Measurements from ENCODE around the gene REELD1.
A peak's percentile ranks its signal among the peaks of the same experiment; 100 is the strongest.

REELD1 gene

DNA sequence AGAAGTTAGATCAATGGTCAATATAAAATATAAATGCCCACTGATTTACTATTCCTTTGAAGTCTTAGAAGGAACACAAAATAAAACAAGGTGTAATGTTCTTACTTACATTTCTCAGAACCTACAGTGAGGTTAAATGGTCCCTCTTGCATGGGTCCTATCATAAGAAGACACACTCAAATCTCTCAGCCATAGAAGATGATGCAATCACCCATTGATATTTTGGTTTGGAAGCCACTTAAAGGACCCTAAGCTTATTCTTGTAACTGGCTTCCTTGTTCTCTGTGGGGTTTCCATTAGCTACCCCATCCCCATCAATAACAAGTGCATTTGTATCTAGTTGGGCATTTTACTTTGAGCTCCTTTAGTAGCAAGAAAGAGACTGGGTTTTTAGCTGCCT, 15.1 kb downstream of the REELD1 start:
- DNase-seq, result no peak

DNA sequence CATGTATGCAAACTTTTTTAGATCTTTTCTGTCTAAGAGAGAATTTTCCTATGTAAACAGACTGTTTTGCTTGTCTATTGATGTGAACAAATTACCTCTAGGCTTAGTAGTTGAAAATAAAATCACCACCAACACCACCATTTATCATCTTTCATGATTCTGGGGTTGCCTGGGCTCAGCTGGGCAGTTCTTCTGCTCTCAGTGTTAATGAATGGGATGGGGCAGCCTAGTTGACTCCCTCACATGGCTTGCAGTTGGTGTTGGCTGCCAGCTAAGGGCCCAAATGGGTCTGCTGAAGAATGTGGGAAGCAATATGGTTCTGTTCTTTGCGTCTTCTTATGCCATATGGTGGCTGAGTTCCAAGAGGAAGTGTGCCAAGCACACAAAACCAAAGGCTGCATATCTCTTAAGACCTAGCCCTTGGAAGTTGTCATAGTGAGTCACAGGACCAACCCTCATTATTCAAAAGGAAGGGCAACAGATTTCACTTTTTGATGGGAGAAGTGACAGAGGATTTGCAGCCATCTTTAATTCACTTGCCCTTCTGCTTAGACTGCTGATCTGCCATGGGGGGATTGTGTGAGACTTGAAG, 17.9 kb downstream of the REELD1 start:
- no peak for DNase-seq

DNA sequence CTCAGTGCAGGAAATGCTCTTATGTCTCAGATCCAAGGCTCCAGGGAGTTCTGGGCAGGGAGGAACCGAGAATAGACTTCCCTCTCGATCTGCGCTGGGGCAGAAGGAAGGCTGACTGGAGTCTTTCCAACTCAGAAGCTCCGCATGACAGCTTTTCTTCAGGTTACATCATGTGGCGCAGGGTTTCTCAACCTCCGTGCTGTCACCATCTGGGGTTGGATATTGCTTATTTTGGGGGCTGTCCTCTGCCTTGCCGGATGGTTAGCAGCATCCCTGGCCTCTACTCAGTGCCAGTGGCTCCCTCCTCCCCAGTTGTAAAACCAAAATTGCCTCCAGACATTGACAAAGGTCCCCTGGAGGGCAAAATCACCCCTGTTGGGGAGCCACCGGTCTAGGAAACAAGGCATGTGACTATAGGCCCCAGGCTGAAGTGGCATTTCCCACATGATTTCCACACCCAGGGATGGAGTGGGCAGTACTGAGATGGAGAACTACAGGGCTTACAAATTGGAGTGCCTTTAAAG, 21.4 kb downstream of the REELD1 start:
- no peak for DNase-seq

DNA sequence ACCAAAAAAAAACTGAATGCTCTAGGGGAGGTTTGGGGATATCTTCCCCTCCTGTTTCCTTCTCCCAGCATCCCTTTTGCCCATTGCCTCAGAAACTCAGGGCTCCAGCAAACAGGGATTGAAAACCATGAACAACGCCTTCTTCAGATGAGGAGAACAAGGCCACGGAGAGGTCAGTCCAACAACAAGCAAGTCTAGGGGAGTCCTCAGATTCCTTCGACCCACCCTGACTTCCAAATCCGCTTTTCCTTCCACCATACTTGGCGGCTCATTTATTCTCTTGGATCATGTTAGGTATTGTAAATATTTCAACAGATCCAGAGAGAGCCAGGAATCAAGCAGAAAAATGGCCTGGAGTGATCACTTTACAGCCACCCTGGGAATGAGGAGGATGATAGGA, 21.9 kb downstream of the REELD1 start:
- no peak for DNase-seq

DNA sequence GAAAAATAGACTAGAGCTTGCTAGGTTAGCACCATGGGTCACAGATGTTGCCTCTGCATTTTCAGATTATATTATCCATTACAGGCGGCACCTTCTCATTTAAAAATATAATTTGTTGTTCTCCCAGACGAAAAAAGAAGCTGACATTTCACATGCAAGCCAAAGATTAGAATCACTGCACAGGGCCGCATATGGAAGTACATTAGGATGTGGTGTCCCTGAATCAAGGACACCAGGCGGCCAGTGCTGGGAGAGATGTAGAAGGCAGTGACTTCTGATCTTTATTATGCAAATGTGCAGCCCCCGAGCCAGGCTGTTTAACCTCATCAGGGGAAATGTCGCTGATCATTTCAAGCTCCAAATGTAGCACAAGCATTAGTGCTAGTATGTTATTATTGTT, 22.8 kb downstream of the REELD1 start:
- DNase-seq, result no peak

DNA sequence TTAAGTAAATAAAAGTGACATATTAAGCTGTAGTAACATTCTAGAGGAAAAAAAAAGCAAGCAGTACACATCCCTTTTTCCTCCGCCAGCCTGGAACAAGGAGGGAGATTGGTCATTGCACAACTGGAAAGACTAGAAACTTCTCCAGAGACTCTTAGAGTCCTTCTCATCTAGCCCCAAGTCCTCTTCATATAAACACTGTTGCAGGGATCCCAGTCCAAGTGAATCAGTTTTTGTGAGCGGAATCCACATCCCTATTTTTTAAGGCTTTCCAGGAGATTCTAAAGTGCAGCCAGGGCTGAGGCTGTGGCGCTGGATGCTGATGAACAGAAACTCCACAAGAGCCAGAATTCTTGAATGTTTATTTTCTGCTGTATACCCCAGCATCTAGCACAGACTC, 23.8 kb downstream of the REELD1 start:
- no peak for DNase-seq

DNA sequence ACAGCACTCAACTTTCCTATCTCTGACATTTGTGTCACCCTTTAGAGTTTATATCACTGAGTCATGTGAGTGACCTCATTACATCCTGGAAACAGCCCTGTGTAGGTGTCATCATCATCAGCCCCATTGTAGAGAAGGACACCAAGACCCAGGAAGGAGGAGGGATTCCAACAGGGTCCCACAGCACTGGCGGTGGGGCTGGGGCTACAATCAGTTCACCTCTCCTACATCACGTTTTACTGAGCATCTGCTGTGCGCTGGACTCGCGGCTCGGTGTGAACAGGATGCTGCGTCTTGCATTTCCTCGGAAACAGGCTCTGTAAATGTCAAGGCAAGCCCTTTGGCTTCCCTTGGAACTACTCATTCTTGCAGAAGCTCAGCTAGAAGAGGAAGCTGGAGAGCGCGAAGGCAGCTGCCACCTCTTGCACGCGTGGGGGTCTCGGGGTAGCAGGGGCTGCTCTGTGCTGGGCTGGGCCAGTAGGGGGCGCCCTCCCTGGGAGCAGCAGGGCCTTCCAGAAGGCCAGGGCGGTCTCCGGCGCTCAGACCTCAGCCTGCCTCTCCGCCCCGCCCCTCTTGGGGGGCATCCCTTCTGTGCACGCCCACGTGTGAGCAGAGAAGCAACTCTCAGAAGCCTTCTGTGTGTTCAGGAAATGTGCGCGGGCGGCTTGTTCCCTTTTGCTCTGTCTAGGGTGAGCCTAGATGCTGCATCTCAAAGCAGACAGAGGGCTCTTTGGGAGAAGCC, 29.0 kb downstream of the REELD1 start:
- DNase-seq, result peak; percentile 65 to 72

DNA sequence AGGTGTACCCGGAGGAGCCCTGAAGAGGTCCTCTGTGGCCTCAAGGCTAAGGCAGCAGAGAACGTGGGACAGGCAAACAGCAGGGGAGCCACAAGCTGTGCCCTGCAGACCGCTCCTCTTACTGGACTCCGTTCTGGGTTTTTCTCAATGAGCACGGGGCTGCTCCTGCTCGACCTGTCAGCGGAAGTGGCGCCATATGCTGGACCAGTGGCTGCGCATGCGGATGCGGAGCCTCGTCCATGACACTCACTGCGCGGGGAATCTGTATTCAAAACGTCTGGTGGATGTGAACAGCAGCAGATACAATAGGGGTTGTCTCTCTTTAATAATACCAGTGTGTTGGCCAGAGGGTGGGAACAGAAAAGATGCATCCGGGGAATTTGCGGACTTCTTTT, 29.5 kb downstream of the REELD1 start:
- no peak for DNase-seq

DNA sequence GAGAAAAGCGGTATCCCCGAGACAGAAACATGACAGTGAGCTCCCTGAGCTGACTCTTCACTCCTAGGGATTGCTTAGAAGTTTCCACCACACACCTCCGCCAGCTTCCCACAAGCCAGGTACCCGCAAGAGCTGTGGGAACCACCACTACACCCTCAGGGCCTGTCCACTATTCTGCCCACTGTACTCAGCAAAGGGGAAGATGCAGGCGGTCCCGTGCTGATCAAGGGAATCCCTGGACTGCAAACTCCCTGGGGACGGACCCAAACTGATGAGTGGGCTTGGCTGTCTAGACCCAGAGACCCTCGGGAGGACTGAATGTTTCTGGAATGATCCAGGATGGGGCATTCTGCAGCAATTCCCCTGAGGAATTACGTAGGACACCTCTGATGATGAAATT, 30.2 kb downstream of the REELD1 start:
- no peak for DNase-seq

DNA sequence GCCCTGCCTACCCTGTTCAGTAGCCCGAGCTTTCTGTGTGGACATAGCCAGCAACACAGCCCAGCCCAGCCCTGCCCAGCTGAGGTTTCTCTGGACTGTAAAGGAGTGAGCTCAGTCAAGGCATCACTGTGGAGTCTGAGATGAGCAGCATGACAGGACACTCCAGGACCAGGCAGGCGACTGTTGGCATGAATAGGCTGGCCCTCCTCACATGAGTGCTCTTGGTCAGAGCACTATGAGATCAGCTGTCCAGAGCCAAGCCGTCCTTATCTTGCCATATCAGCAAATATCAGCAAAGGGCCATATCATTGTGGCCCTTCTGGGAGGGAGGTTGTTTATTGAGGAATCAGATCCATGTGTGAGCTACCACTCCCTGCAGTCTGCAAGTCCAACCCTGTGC, 30.9 kb downstream of the REELD1 start:
- DNase-seq, result no peak

DNA sequence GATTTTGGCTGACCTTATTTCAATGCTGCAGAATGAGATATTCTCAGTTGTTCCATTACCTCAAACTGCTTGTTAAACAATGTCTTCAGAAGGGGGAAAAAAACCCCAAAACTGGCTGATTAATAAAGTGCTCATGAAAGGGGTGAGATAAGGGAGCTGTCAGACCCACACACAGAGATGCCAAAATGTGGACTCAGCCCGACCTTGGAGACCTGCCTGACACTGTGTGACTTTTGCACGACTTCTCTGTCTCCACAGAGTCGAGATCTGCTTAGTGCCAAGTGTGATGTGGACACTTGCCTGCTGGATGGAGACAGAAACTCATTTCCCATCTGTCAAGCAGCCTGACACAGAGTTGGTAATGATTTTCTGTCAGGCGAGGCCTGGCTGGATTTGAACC, 31.5 kb downstream of the REELD1 start:
- DNase-seq, result no peak

DNA sequence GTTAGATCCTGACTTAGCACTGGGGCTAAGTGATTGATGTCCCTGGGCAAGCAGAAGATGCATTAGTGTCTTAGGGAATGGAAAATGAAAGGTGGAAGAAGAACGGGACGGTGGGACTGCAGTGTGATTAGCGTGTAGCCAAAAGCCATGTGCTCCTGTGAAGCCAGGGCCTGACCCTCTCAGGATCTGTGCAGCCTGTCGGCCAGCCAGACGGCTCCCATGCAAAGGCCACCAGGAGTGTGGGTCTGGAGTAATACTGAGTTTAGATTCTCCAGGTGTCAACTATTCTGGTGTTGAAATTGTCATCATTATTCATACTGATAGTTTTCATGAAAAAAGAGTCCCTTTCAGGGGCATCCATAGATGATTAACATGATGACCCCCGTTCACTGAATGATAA, 32.0 kb downstream of the REELD1 start:
- DNase-seq, result no peak

DNA sequence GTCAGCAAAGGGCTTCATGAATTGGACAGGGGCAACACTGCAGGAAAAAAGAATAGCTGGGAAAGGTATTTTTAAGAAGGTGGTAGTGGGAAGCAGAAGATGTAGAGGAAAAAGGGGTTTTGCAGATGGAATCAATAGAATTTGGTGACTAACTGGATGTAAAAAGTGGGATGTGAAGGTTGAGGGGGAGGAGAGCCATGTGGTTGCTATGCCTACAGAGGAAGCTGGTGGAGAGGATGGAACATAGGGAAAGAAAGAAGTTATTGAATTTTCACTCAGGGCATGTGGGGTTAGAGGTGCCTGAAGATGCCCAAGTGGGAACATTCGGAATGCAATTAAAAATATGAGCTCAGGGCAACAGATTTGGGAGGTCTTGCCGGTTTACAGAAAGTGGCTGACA, 33.0 kb downstream of the REELD1 start:
- no peak for DNase-seq

DNA sequence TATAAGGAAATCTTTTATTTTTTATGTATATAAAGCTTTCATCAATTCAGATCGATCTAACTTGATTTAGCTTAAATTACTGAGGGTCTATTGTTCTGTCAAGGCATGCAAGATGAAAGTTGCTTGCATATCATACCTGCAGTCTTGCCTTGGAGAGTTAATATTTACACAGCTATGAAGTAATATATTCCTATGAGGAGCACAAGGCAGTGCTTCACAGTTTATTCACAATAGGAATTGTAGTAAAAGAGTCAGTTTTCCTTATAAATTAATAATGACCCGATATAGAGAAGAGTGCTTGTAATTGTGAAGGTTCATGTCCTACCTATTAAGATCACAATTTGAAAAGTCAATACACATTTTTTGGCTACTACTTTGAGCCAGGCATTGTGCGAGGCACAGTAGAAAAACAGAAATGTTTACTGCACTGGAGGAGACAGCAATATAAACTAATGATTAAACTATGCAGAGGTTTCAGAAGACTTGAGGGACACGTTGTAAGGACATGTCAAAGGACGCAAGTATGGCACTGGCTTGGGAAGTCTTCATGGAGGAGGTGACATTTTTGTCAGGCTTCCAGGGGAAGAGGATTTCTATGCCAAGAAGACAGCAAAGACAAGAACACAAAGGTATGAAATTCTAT, 38.8 kb downstream of the REELD1 start:
- DNase-seq, result no peak

DNA sequence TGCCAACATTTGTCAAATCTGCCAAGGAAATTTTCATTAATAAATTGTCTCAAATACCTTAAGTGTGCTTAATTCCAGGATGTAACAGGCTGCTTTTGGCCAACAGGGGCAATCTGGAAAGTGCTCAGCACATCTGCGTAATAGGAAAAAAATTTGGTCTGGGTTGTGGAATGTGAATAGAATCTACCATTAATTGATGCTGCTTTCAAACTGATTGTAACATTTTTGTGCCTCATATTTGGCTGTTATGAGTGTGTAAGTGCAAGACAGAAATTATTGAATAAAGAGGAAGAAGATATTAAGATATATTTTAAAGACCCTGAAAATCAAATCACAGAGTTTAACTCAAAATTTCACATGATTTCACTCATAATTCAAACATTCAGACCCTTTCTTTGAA, 41.1 kb downstream of the REELD1 start:
- no peak for DNase-seq

DNA sequence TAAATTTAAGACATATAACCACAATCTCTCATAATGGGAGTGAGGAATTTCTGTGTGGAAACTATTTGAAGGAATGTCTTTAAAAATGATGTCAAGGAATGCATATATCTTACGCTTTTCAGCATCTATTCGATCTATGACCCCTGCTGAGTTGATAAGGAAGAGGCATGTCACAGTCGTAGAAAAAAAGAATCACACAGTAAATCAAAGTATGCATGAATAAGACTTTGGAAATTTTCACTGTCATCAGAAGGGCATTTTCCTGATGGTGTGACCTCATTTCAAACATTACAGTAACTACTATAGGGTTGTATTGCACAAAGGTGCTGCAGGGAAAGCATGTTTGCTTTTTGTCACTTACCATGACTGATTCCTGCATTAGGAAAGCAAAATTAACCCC, 41.5 kb downstream of the REELD1 start:
- no peak for DNase-seq

DNA sequence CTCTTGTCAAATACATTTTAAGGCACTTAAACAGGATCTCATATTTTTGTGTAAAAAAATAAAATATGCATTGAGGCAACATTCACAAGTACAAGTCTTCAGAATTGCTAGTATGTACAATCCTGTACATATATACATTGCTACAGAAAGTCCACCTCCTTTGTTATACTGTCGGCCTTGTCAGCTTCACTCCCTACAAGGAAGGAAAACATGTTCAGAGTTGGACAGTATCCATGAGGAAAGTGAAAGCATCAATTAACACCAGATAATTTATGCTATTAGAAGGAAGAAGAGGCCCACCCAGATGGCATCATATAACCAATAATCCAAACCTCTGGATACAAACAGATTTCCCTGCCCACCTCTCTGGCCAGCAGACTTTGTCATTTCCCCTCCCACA, 42.0 kb downstream of the REELD1 start:
- DNase-seq, result no peak

DNA sequence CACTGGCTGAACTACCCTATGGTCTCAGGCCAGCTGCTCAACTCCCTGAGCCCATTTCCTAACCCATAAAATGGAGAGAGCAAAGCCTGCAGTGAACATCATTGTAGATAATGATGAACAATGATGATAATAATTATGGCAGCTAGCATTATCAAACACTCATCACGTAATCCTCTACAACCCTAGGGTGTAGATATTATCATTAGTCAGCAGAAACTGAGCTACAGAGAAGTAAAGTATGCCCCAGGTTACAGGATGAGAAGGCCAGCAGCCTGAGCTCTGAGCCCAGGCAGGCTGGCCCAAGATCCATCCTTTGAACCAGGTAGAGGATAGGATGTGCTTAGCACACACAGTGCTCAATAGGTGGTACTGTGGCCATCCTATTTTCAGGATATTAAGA, 43.2 kb downstream of the REELD1 start:
- DNase-seq, result no peak

DNA sequence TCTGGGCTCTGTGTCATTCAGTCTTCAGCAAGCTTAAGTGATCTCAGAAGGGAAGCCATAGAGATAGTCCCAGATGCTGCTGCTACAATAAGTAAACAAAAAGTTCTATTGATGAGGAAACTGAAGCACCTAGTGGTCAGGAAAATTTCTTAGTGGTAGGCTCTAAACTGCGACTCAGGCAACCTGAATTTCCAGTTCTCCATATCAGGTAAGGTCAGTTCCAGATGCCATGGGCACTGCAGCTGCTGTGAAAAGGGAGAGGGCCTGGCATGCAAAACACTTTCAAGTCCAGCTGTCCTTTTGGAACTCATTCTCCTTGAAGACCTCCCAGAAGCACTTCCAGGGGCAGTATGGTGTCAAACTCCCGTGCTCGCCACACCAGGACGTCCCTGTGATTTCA, 46.2 kb downstream of the REELD1 start:
- DNase-seq, result no peak

DNA sequence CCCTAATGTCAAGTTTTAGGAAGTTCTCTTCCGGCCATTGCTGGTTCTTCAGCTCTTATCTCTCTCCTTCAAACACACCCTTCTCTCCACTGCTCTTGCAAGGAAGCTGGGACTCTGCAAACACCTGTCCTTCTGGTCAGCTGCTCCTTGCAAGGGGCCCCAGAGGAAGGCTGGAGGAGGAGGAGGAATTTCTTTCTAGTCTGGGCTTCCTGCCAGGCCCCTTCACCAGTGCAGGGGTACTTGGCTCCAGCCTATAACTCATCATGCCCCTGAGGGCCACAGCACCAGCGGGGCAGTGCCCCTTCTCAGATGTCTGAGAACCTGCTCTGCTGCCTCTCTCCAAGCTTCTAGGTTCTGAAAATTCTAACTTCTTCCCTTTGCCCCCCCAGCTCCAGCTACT, 46.7 kb downstream of the REELD1 start:
- DNase-seq, result no peak

DNA sequence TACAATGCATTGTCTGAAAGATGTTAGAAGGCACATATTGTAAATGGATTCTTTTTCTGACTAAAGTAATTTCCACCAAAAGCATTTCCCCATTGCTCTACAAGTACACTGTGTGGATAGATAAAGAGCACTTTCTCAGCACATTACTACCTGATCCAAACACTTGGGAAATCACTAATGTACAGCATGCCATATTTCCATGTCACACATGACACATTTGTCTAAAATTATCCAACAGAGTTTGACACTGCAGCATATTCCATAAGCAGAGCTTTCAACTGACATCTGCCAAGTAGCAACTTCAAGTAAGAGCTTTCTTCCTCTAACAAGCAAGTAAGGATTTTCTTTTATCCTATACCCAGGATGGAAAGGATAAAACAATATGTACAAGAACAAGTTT, 49.5 kb downstream of the REELD1 start:
- no peak for DNase-seq

DNA sequence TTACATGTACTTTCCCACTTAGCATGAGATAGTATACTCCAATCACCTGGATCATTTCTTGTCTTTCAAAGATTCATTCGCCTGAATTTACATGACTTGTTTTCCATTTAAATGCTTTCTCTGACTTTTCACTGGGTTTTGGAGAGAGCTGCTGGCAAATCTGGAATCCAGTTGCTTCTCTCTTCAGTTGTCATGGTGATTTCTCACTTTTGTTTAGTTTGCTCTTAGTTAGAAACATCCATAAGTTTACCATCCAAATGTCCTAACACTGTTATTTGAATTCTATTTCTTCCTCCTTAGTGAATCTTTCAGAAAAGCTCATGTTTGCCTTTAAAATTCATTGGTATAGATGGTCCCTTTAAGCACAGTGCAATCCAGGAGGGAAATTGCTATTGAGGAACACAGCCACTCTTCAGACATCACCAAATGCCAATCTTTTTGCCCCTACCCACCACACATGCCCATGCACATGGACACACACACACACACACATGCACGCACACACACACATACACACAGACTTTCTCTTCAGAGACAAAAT, 51.7 kb downstream of the REELD1 start:
- DNase-seq, result no peak

DNA sequence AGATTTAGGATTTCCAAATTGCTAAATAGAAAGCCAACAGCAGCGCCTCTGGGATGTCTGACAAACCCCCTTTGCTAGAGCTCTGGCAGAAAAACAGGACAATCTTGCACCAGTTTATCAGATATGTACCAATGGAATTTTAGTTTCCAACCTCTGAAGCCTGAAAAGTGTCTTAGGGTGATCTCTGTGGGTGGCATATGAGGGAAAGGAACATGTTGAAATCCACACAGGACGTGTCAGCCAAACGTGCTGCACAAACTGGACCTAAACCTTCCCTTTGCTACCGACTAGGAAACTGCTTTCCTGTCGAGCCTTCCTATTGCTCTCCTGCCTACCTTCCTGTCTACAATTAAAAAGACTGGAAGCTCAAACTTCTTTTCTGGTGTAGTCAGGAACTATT, 53.5 kb downstream of the REELD1 start:
- no peak for DNase-seq

DNA sequence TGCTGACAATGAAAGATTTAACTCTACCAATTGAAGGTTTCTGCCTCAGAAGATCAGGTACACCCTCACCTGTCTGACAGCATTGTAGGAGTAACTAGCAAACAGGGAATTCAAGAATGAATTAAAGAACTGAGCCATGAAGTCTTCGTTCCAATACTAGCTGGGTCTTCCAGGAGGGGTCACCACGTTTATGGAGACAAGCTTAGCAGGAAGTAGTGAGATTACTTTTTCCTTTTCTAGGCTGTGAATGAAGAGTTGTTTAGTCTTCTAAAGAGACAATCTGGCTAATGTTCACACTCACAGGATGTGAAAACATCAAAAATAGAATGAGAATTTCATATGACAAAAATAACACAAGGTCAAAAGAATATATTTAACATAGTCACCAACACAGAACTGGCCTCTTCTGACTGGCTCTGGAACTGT, 54.9 kb downstream of the REELD1 start:
- no peak for DNase-seq

Measured in activated CD4-positive, alpha-beta T cell treated with anti-CD3 and anti-CD28 coated beads, Interleukin-2, amount 50 U/mL, for 48 hours (primary cell).